ENCODE measurements around the gene CDCP2.

GRCh38 chr1:54125386-54126070, 27.3 kb downstream of the CDCP2 start:
- TF ChIP-seq ZNF274 (IDR thresholded peaks at IDR 0.05; ENCODE audit: low read depth, low read length) (no peak), SUZ12 (IDR thresholded peaks at IDR 0.05; ENCODE audit: extremely low read depth, insufficient read depth, insufficient read length) (no peak), YY1 (IDR thresholded peaks at IDR 0.05; ENCODE audit: insufficient read depth, insufficient read length) (no peak)

Measured in NT2/D1 (cell line).